GM18873 (cell line): ENCODE results near the gene LHFPL2.

Experiments
- ATAC-seq: cut with Tn5 transposase; IDR thresholded peaks from one replicate; pipeline ENCODE4 v1.9.1; 2021; ENCODE audit warnings: mild to moderate bottlenecking, moderate library complexity, moderate number of reproducible peaks; ENCODE audit not compliant: unreplicated experiment, low FRiP score

LHFPL2 gene

GRCh38 chr5:78600687-78601414 lies 47.7 kb downstream of the LHFPL2 start:
- ATAC-seq: no peak

- ATAC-seq: no peak
These were observed 49.6 kb downstream of the LHFPL2 start for GRCh38 chr5:78598973-78599372.

GRCh38 chr5:78597974-78598371 lies 50.6 kb downstream of the LHFPL2 start:
- no peak for ATAC-seq

GRCh38 chr5:78597068-78597973 lies 51.3 kb downstream of the LHFPL2 start:
- ATAC-seq: no peak

GRCh38 chr5:78595458-78595921 lies 53.1 kb downstream of the LHFPL2 start:
- ATAC-seq: no peak

GRCh38 chr5:78594610-78595457 lies 53.7 kb downstream of the LHFPL2 start:
- ATAC-seq: no peak

GRCh38 chr5:78594021-78594420 lies 54.6 kb downstream of the LHFPL2 start:
- no peak for ATAC-seq

- no peak for ATAC-seq
These were observed 55.1 kb downstream of the LHFPL2 start for GRCh38 chr5:78593465-78593864.

GRCh38 chr5:78592735-78593386 lies 55.7 kb downstream of the LHFPL2 start:
- ATAC-seq: no peak

GRCh38 chr5:78591972-78592700 lies 56.4 kb downstream of the LHFPL2 start:
- peak; percentile 60 for ATAC-seq

GRCh38 chr5:78591138-78591612 lies 57.4 kb downstream of the LHFPL2 start:
- no peak for ATAC-seq

GRCh38 chr5:78589923-78590322 lies 58.6 kb downstream of the LHFPL2 start:
- no peak for ATAC-seq

GRCh38 chr5:78588507-78588906 lies 60.1 kb downstream of the LHFPL2 start:
- no peak for ATAC-seq

GRCh38 chr5:78587775-78588291 lies 60.7 kb downstream of the LHFPL2 start:
- ATAC-seq: no peak

- ATAC-seq: no peak
These were observed 61.3 kb downstream of the LHFPL2 start for GRCh38 chr5:78587081-78587774.

GRCh38 chr5:78586251-78586650 lies 62.3 kb downstream of the LHFPL2 start:
- ATAC-seq: no peak

GRCh38 chr5:78578015-78578414 lies 70.6 kb downstream of the LHFPL2 start:
- ATAC-seq: no peak

GRCh38 chr5:78577071-78577807 lies 71.3 kb downstream of the LHFPL2 start:
- no peak for ATAC-seq
